ENCODE measurements around the gene NF2.

DNA sequence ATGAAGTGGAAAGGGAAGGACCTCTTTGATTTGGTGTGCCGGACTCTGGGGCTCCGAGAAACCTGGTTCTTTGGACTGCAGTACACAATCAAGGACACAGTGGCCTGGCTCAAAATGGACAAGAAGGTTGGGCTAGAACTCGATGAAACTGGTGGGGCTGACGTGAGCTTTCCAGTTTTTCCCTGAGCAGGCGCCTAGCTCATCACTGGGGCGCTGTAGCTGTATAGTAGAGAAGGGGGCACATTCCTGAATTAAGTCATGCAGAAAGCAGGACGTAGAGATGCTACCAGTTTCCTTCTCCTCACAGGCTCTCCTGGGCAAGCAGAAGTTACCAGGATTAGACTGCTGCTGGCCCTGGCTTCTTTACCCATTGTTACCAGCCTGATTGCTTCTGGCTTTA lies 33.3 kb downstream of the NF2 start:
- TF ChIP-seq, protein P1, sequence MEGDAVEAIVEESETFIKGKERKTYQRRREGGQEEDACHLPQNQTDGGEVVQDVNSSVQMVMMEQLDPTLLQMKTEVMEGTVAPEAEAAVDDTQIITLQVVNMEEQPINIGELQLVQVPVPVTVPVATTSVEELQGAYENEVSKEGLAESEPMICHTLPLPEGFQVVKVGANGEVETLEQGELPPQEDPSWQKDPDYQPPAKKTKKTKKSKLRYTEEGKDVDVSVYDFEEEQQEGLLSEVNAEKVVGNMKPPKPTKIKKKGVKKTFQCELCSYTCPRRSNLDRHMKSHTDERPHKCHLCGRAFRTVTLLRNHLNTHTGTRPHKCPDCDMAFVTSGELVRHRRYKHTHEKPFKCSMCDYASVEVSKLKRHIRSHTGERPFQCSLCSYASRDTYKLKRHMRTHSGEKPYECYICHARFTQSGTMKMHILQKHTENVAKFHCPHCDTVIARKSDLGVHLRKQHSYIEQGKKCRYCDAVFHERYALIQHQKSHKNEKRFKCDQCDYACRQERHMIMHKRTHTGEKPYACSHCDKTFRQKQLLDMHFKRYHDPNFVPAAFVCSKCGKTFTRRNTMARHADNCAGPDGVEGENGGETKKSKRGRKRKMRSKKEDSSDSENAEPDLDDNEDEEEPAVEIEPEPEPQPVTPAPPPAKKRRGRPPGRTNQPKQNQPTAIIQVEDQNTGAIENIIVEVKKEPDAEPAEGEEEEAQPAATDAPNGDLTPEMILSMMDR (conservative IDR thresholded peaks at IDR 0.05; ENCODE audit: low read depth, low read length): no peak
- no peak for TF ChIP-seq EZH2 (IDR thresholded peaks at IDR 0.05; ENCODE audit: borderline replicate concordance, low read depth, low read length, poor library complexity, severe bottlenecking)
